Heart left ventricle (tissue), 16 donors: ENCODE data around the gene GOLGA8J. TPM values are rescaled to one million over a fixed set of nuclear protein-coding genes. Genes with fewer than 3 reads are reported as not detected.
"Not testable (repeated sequence)": the region's sequence is repeated elsewhere in the genome, so short reads cannot be mapped to it uniquely, and the experiment has no call there.

Source experiments
- ATAC-seq, 4 donors: fragments of 200-7000 bp; cut with Tn5 transposase; one replicate each; pipeline ENCODE4 v1.9.1; 2020 to 2022; ENCODE audit warnings: moderate library complexity in 4 of 4, mild to moderate bottlenecking in 3 of 4, moderate number of reproducible peaks in 1 of 4
- DNase-seq, 5 donors: peaks; one replicate each; pipeline ENCODE4 v3.0.0-alpha.2; 2020
- H3K27ac ChIP-seq, 12 donors: fragments of 200-600 bp; sonication (generic) in 4 of 12; one replicate each; pipeline versions ENCODE4 v1.5.0 to v1.8.0; 2016 to 2022; ENCODE audit warnings: mild to moderate bottlenecking in 2 of 12
- H3K27me3 ChIP-seq, 9 donors: fragments of 200-600 bp; sonication (generic) in 2 of 9; one replicate each; pipeline versions ENCODE4 v1.5.1 to v1.8.0; 2016 to 2022; ENCODE audit warnings: mild to moderate bottlenecking in 3 of 9
- H3K36me3 ChIP-seq, 9 donors: fragments of 200-600 bp; sonication (generic) in 2 of 9; one replicate each; pipeline versions ENCODE4 v1.5.0 to v1.8.0; 2018 to 2022; ENCODE audit warnings: mild to moderate bottlenecking in 2 of 9
- H3K4me1 ChIP-seq, 12 donors: fragments of 200-600 bp; sonication (generic) in 4 of 12; one replicate each; pipeline versions ENCODE4 v1.5.0 to v1.8.0; 2016 to 2022; ENCODE audit warnings: mild to moderate bottlenecking in 3 of 12
- H3K4me3 ChIP-seq, 12 donors: fragments of 200-600 bp; sonication (generic) in 4 of 12; one replicate each; pipeline versions ENCODE4 v1.5.0 to v1.8.0; 2017 to 2022; ENCODE audit warnings: mild to moderate bottlenecking in 9 of 12, moderate library complexity in 4 of 12
- H3K9me3 ChIP-seq, 12 donors: fragments of 200-600 bp; sonication (generic) in 4 of 12; one replicate each; pipeline versions ENCODE4 v1.5.0 to v1.8.0; 2016 to 2022; ENCODE audit warnings: mild to moderate bottlenecking in 1 of 12
- POLR2A ChIP-seq, 2 donors: fragments of 450-650 bp; IDR thresholded peaks; one replicate each; pipeline ENCODE4 v1.6.1; 2017; ENCODE audit warnings: antibody characterized with exemption in 2 of 2, mild to moderate bottlenecking in 2 of 2, moderate library complexity in 2 of 2
- WGBS, 4 donors: extraction: QIAGEN DNeasy Blood & Tissue Kit in 2 of 4; methylation state at CpG; one replicate each; pipeline versions ENCODE4 v1.1.5 to v1.1.7; 2013 to 2018; 5-methylcytosine and 5-hydroxymethylcytosine counted together
- intact Hi-C, 10 donors: fragments of 100-400 bp; cut with DNase I; formaldehyde crosslinking; loops; one replicate each; pipeline versions ENCODE4 v1.11.1 to v1.14.2; 2022
- polyA plus RNA-seq, 2 donors: library from polyadenylated mRNA; stranded (reverse); fragments of 200-250 nt; gene quantifications; one replicate each; pipeline ENCODE4 v1.2.3, GENCODE V29; 2013
- total RNA-seq, 9 donors: library from RNA; depleted of rRNA in 2 of 9; stranded (reverse); fragments of >200 nt in 2 of 9; fragmentation: NEBNext Ultra II Directional in 3 of 9; extraction: Animal tissue kit (Norgen Biotek cat#: 25700) in 3 of 9; gene quantifications; one replicate each; pipeline versions ENCODE4 v1.1.0 to v1.2.4, GENCODE V29; 2016 to 2023
- TF ChIP-seq, protein P1 (sequence below), 12 donors: fragments of 200-600 bp; sonication (generic) in 4 of 12; IDR thresholded peaks; one replicate each; pipeline versions ENCODE4 v1.5.0 to v1.8.0; 2018 to 2022; ENCODE audit warnings: antibody characterized with exemption in 12 of 12, mild to moderate bottlenecking in 5 of 12
- donor health status: ischemic (EF 13 %, LVEDD 7.1; RV severe dilation, severe dysfunction).
- donor health status: healthy with polysubstance abuse.
- donor health status: DM: no; HTN: yes; CAD: no.
- donor health status: DM: no; HTN: no; CAD: no.
- donor health status: ischemic (EF 25% LVEDD 6.9; RV normal size, moderate dysfunction).
- donor health status: ischemic (EF 25% LVEDD 5.7; RV mildly dilated, moderate dysfunction).
- donor health status: healthy.
- donor health status: DM: yes; HTN: yes; CAD: no.
- donor health status: ischemic (EF 35%, LVEDD 5.7; RV mildly dilated, moderate dysfunction).
- donor health status: nonischemic (EF 11% LVEDD 7.7; RV severe dilation, severe dysfunction).
- donor health status: DM: yes; HTN: yes; CAD: no.
- donor health status: PGD.
- donor health status: ischemic (EF 29% LVEDD 5.4; RV normal size, mild dysfunction).
- donor health status: nonischemic (EF 23%, LVEDD 6.1; RV moderate dilation, normal function).

GOLGA8J gene
- total and polyA plus RNA-seq, 11 donors, result 0.06 TPM; not detected in 10

DNA sequence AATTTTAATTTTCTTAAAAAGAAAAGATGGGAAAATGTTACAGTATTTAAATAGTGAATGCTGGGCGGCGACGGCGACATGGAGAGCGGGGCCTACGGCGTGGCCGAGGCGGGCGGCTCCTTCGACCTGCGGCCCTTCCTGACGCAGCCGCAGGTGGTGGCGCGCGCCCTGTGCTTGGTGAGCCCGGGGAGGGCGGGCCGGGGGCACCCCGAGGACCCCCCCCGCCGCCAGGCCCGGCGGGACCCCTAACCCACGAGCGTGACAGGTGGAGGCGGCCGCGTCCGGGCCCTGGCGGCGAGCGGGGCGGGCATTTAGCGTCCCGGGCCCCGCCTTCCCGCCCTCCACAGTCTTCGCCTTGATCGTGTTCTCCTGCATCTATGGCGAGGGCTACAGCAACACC, 38.4 kb upstream of the GOLGA8J start:
- Histone ChIP-seq H3K27ac (no peak overlapping the region), H3K4me1 (peaks cover 0 to 2% (median 0%) of the 10 kb centered on the region in 12 donors), H3K9me3 (no peaks in the 10 kb centered on the region), H3K36me3 (no peaks in the 10 kb centered on the region), H3K4me3 (no peak overlapping the region), H3K27me3 (peaks cover 0 to 18% (median 2%) of the 10 kb centered on the region in 9 donors)
- TF ChIP-seq, protein P1, sequence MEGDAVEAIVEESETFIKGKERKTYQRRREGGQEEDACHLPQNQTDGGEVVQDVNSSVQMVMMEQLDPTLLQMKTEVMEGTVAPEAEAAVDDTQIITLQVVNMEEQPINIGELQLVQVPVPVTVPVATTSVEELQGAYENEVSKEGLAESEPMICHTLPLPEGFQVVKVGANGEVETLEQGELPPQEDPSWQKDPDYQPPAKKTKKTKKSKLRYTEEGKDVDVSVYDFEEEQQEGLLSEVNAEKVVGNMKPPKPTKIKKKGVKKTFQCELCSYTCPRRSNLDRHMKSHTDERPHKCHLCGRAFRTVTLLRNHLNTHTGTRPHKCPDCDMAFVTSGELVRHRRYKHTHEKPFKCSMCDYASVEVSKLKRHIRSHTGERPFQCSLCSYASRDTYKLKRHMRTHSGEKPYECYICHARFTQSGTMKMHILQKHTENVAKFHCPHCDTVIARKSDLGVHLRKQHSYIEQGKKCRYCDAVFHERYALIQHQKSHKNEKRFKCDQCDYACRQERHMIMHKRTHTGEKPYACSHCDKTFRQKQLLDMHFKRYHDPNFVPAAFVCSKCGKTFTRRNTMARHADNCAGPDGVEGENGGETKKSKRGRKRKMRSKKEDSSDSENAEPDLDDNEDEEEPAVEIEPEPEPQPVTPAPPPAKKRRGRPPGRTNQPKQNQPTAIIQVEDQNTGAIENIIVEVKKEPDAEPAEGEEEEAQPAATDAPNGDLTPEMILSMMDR (IDR thresholded peaks at IDR 0.05), result no peak
- TF ChIP-seq POLR2A (IDR thresholded peaks at IDR 0.05), result no peak
- ATAC-seq, result no peak
- WGBS, 4 donors, result 76 to 95% (median 91%) methylated on average over 35 to 42 of the region's 42 CpGs
- intact Hi-C loops, result loop anchor here in 8 of 10 donors (5.0 to 10.0 kb wide), 5 partner anchors 100 to 380 kb away; no protein-coding TSS in a partner anchor
- DNase-seq, result no peak

DNA sequence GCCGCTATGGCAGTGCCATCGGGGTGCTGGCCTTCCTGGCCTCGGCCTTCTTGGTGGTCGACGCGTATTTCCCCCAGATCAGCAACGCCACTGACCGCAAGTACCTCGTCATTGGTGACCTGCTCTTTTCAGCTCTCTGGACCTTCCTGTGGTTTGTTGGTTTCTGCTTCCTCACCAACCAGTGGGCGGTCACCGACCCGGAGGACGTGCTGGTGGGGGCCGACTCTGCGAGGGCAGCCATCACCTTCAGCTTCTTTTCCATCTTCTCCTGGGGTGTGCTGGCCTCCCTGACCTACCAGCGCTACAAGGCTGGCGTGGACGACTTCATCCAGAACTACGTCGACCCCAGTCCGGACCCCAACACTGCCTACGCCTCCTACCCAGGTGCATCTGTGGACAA, 37.9 kb upstream of the GOLGA8J start:
- H3K9me3 ChIP-seq, H3K36me3 ChIP-seq, H3K4me1 ChIP-seq, DNase-seq, H3K4me3 ChIP-seq, H3K27ac ChIP-seq: not testable (repeated sequence)
- ATAC-seq, result peak in 1 of 4 donors; percentile 13
- 87 to 94% (median 92%) methylated on average over 17 to 22 of the region's 22 CpGs for WGBS, 4 donors
- peaks cover 0 to 18% (median 2%) of the 10 kb centered on the region in 9 donors for H3K27me3 ChIP-seq
- intact Hi-C loops, result loop anchor here in 8 of 10 donors (5.0 to 10.0 kb wide), 5 partner anchors 100 to 380 kb away; no protein-coding TSS in a partner anchor

DNA sequence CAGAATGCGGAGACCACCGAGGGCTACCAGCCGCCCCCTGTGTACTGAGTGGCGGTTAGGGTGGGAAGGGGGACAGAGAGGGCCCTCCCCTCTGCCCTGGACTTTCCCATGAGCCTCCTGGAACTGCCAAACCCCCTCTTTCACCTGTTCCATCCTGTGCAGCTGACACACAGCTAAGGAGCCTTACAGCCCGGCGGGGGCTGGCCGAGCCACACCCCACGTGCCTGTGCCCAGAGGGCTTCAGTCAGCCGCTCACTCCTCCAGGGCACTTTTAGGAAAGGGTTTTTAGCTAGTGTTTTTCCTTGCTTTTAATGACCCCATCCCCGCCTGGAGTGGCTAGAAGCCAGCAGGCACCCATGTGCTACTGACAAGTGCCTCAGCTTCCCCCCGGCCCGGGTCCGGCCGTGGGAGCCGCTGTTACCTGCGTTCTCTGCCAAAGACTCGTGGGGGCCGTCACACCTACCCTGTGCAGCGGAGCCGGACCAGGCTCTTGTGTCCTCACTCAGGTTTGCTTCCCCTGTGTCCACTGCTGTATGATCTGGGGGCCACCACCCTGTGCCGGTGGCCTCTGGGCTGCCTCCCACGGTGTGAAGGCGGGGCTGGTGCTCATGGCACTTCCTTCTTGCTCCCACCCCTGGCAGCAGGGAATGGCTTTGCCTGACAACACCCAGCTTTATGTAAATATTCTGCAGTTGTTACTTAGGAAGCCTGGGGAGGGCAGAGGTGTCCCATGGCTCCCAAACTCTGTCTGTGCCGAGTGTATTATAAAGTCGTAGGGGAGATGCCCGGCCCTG, 37.3 kb upstream of the GOLGA8J start:
- H3K27ac ChIP-seq, H3K4me3 ChIP-seq, H3K4me1 ChIP-seq, H3K36me3 ChIP-seq, DNase-seq, H3K9me3 ChIP-seq: not testable (repeated sequence)
- peak in 1 of 4 donors; percentile 36 for ATAC-seq
- intact Hi-C loops, result loop anchor here in 6 of 10 donors (10.0 kb wide), 3 partner anchors 101 to 381 kb away; no protein-coding TSS in a partner anchor
- H3K27me3 ChIP-seq, result peaks cover 0 to 18% (median 2%) of the 10 kb centered on the region in 9 donors
- WGBS, 4 donors, result 69 to 89% (median 71%) methylated on average over 23 to 26 of the region's 26 CpGs

DNA sequence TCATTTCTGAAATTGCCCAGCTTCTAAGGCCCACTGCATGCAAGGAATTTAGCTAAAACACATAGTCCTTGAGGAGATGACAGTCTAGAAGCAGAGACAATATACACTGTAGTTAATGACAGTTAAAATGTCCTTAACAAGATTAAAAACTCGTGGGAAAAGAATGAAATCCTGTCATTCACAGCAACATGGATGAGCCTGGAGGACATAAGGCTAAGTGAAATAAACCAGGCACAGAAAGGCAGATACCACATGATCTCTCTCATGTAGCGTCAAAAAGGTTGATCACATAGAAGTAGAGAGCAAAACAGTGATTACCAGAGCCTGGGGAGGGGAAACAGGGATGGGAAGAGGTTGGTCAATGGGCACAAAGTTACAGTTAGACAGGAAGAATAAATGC, 36.3 kb upstream of the GOLGA8J start:
- no peaks in the 10 kb centered on the region for H3K36me3 ChIP-seq
- DNase-seq (no peak), ATAC-seq (no peak)
- no peak overlapping the region for H3K27ac ChIP-seq
- intact Hi-C loops, result loop anchor here in 6 of 10 donors (10.0 kb wide), 3 partner anchors 102 to 382 kb away; no protein-coding TSS in a partner anchor
- 45 to 60% (median 49%) methylated on average over 2 of the region's 2 CpGs for WGBS, 4 donors
- H3K4me3 ChIP-seq, result no peak overlapping the region
- no peaks in the 10 kb centered on the region for H3K9me3 ChIP-seq
- peaks cover 0 to 18% (median 2%) of the 10 kb centered on the region in 9 donors for H3K27me3 ChIP-seq
- TF ChIP-seq, protein P1 (IDR thresholded peaks at IDR 0.05), result no peak
- TF ChIP-seq POLR2A (IDR thresholded peaks at IDR 0.05), result no peak
- no peaks in the 10 kb centered on the region for H3K4me1 ChIP-seq

DNA sequence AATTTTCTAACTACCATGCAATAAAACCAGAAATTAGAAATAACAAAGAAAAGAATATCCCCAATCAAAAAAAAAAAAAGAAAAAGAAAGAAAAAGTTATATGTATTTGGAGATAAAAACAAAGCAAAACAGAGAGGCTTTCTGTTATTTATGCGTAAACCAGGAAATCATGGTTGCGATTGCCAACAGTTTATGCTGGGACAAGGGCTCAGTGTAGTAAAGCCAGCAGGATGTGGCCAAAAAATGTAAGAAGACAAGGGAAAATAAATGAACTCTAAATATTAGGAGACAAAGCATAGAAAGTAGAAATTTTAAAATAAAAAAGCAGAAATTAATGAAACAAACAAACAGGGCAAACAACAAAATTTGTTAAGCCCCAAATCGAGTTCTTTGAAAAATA, 27.2 kb upstream of the GOLGA8J start:
- Histone ChIP-seq H3K9me3 (no peaks in the 10 kb centered on the region), H3K27me3 (no peaks in the 10 kb centered on the region), H3K36me3 (no peaks in the 10 kb centered on the region), H3K4me1 (no peaks in the 10 kb centered on the region), H3K4me3 (no peak overlapping the region), H3K27ac (no peak overlapping the region)
- ATAC-seq, result no peak
- intact Hi-C loops, result loop anchor here in 2 of 10 donors (5.0 to 10.0 kb wide), 2 partner anchors 91 to 388 kb away; no protein-coding TSS in a partner anchor
- 78 to 84% (median 82%) methylated on average over 3 of the region's 3 CpGs for WGBS, 4 donors
- TF ChIP-seq, protein P1 (IDR thresholded peaks at IDR 0.05), result no peak
- TF ChIP-seq POLR2A (IDR thresholded peaks at IDR 0.05), result no peak
- DNase-seq, result no peak
